Urothelium cell line (cell line): ENCODE results near the gene RPS10.
A peak's percentile ranks its signal among the peaks of the same experiment; 100 is the strongest.
"Not testable (repeated sequence)": the region's sequence is repeated elsewhere in the genome, so short reads cannot be mapped to it uniquely, and the experiment has no call there.

Experiments used
- DNase-seq: peaks from one replicate; pipeline ENCODE4 v3.0.0; 2011; ENCODE audit warnings: low spot score, mixed read lengths
- FAIRE-seq: peaks from 2 replicates; lab custom pipeline; 2011; peaks lifted over from hg19 to GRCh38; lab: Jason Lieb, UNC

RPS10 gene

GRCh38 chr6:34393966-34394305 lies 31.9 kb downstream of the RPS10 start:
- FAIRE-seq, result no peak
- no peak for DNase-seq

- no peak for FAIRE-seq
- no peak for DNase-seq
Measured at GRCh38 chr6:34393191-34393965, 32.5 kb downstream of the RPS10 start.

- peak; percentile 90 for FAIRE-seq
Measured at GRCh38 chr6:34392497-34393190, 33.2 kb downstream of the RPS10 start, which contains the start of gene NUDT3. Gene NUDT3, minus strand, starts transcription at chr6:34392669. Its CDS starts 307 bp downstream, at chr6:34392362.

GRCh38 chr6:34391786-34392496 lies 33.9 kb downstream of the RPS10 start:
- peak; percentile 49 for DNase-seq
- no peak for FAIRE-seq

More at GRCh38 chr6:34392497-34393190, 33.2 kb downstream of the RPS10 start, which contains the start of gene NUDT3:
- peak; percentile 95 for DNase-seq

GRCh38 chr6:34391473-34391785 lies 34.4 kb downstream of the RPS10 start:
- FAIRE-seq (no peak), DNase-seq (no peak)

- DNase-seq (no peak), FAIRE-seq (no peak)
Measured at GRCh38 chr6:34390531-34391472, 35.1 kb downstream of the RPS10 start.

- no peak for FAIRE-seq
- no peak for DNase-seq
Measured at GRCh38 chr6:34389034-34389433, 36.8 kb downstream of the RPS10 start.

- no peak for DNase-seq
- FAIRE-seq, result no peak
Measured at GRCh38 chr6:34388421-34388820, 37.4 kb downstream of the RPS10 start.

- DNase-seq (no peak), FAIRE-seq (no peak)
Measured at GRCh38 chr6:34386316-34387137, 39.3 kb downstream of the RPS10 start.

GRCh38 chr6:34385793-34386195 lies 40.1 kb downstream of the RPS10 start:
- DNase-seq, result no peak
- no peak for FAIRE-seq

GRCh38 chr6:34384321-34385153 lies 41.3 kb downstream of the RPS10 start:
- DNase-seq (no peak), FAIRE-seq (no peak)

- no peak for FAIRE-seq
- DNase-seq, result no peak
Measured at GRCh38 chr6:34383656-34384320, 42.1 kb downstream of the RPS10 start.

- DNase-seq, result no peak
Measured at GRCh38 chr6:34383161-34383631, 42.7 kb downstream of the RPS10 start.

GRCh38 chr6:34381081-34381480 lies 44.8 kb downstream of the RPS10 start:
- DNase-seq, result no peak

More at GRCh38 chr6:34383161-34383631, 42.7 kb downstream of the RPS10 start:
- FAIRE-seq, result no peak

GRCh38 chr6:34378470-34378869 lies 47.4 kb downstream of the RPS10 start:
- FAIRE-seq (no peak), DNase-seq (no peak)

More at GRCh38 chr6:34381081-34381480, 44.8 kb downstream of the RPS10 start:
- FAIRE-seq, result no peak

GRCh38 chr6:34377984-34378383 lies 47.9 kb downstream of the RPS10 start:
- DNase-seq (no peak), FAIRE-seq (no peak)

GRCh38 chr6:34377571-34377970 lies 48.3 kb downstream of the RPS10 start:
- not testable (repeated sequence) for FAIRE-seq, DNase-seq

GRCh38 chr6:34375833-34376232 lies 50.0 kb downstream of the RPS10 start:
- FAIRE-seq (no peak), DNase-seq (no peak)
